Esophagus muscularis mucosa (tissue), 4 donors: ENCODE data around the gene BTRC. TPM values are rescaled to one million over a fixed set of nuclear protein-coding genes. Genes with fewer than 3 reads are reported as not detected.

Experiments
- DNase-seq: peaks from one replicate; pipeline ENCODE4 v3.0.0-alpha.2; 2017; ENCODE audit errors: extremely low spot score
- H3K27ac ChIP-seq, 4 donors: fragments of 200-600 bp; sonication (generic); replicated peaks in 1 of 4; 1 replicate in 3 of 4; 2 replicates in 1 of 4; pipeline ENCODE4 v1.5.1; 2016 to 2019; ENCODE audit warnings: mild to moderate bottlenecking in 1 of 4
- H3K27me3 ChIP-seq, 4 donors: fragments of 200-600 bp; sonication (generic); one replicate each; pipeline versions ENCODE4 v1.5.1 to v1.6.0; 2016 to 2019
- H3K36me3 ChIP-seq, 4 donors: fragments of 200-600 bp; sonication (generic); one replicate each; pipeline ENCODE4 v1.5.1; 2016 to 2019
- H3K4me1 ChIP-seq, 4 donors: fragments of 200-600 bp; sonication (generic); one replicate each; pipeline ENCODE4 v1.5.1; 2016 to 2019
- H3K4me3 ChIP-seq, 4 donors: fragments of 200-600 bp; sonication (generic); 1 replicate in 2 of 4; 2 replicates in 2 of 4; pipeline ENCODE4 v1.5.1; 2016 to 2019; ENCODE audit warnings: mild to moderate bottlenecking in 4 of 4, moderate library complexity in 1 of 4
- H3K9me3 ChIP-seq, 4 donors: fragments of 200-600 bp; sonication (generic); 1 replicate in 3 of 4; 2 replicates in 1 of 4; pipeline ENCODE4 v1.5.1; 2016 to 2019
- CTCF ChIP-seq, 3 experiments: fragments of 200-600 bp in 2 of 3; fragments of 450-650 bp in 1 of 3; sonication (generic) in 2 of 3; IDR thresholded peaks; one replicate each; pipeline ENCODE4 v1.5.1; 2017 to 2019; ENCODE audit warnings: antibody characterized with exemption in 3 of 3, mild to moderate bottlenecking in 2 of 3, moderate library complexity in 1 of 3
- EP300 ChIP-seq: sonication (generic); formaldehyde crosslinking; IDR thresholded peaks from one replicate; pipeline ENCODE4 v1.6.1; 2017; ENCODE audit warnings: antibody characterized with exemption
- POLR2A ChIP-seq: fragments of 450-650 bp; IDR thresholded peaks from one replicate; pipeline ENCODE4 v1.6.1; 2017; ENCODE audit warnings: antibody characterized with exemption, moderate library complexity, mild to moderate bottlenecking, low read depth
- POLR2AphosphoS5 ChIP-seq, 2 donors: sonication (generic); formaldehyde crosslinking; IDR thresholded peaks; one replicate each; pipeline ENCODE4 v1.6.1; 2017; ENCODE audit warnings: antibody characterized with exemption in 2 of 2
- WGBS: methylation state at CpG from one replicate; pipeline ENCODE4 v1.1.5; 2018; 5-methylcytosine and 5-hydroxymethylcytosine counted together
- intact Hi-C: fragments of 100-400 bp; cut with DNase I; formaldehyde crosslinking; loops from one replicate; pipeline ENCODE4 v1.15.1; 2023
- total RNA-seq, 4 donors: library from RNA; depleted of rRNA; stranded (reverse); fragments of >200 nt; gene quantifications; one replicate each; pipeline versions ENCODE4 v1.1.0 to v1.2.1, GENCODE V29; 2016

The BTRC gene
- total RNA-seq, 4 donors from 2014 or later: 10.1 to 20.0 (median 10.4) TPM

GRCh38 chr10:101506829-101507661, 153.1 kb downstream of the BTRC start:
- Histone ChIP-seq H3K27me3 (no peaks in the 10 kb centered on the region), H3K27ac (no peak overlapping the region), H3K9me3 (no peaks in the 10 kb centered on the region), H3K36me3 (no peaks in the 10 kb centered on the region), H3K4me1 (peaks cover 0 to 16% (median 14%) of the 10 kb centered on the region in 4 donors), H3K4me3 (peak overlapping the region in 1 of 4 donors; percentile 0)
- 51% methylated on average over 11 of the region's 11 CpGs for WGBS
- TF ChIP-seq POLR2AphosphoS5 (IDR thresholded peaks at IDR 0.05) (no peak), CTCF (IDR thresholded peaks at IDR 0.05) (no peak), POLR2A (no peak), EP300 (no peak)
- no peak for DNase-seq
- intact Hi-C loops: no loop called here

GRCh38 chr10:101507828-101508227, 153.9 kb downstream of the BTRC start:
- intact Hi-C loops: no loop called here
- Histone ChIP-seq H3K27ac (no peak overlapping the region), H3K36me3 (no peaks in the 10 kb centered on the region), H3K4me3 (no peak overlapping the region), H3K9me3 (no peaks in the 10 kb centered on the region), H3K27me3 (no peaks in the 10 kb centered on the region), H3K4me1 (peaks cover 0 to 22% (median 17%) of the 10 kb centered on the region in 4 donors)
- no peak for DNase-seq
- TF ChIP-seq EP300 (no peak), POLR2A (no peak), POLR2AphosphoS5 (IDR thresholded peaks at IDR 0.05) (no peak), CTCF (IDR thresholded peaks at IDR 0.05) (no peak)

- no peaks in the 10 kb centered on the region for H3K36me3 ChIP-seq
- DNase-seq: no peak
- intact Hi-C loops: no loop called here
- no peaks in the 10 kb centered on the region for H3K27me3 ChIP-seq
- TF ChIP-seq EP300: no peak
- no peak for TF ChIP-seq CTCF (IDR thresholded peaks at IDR 0.05)
- no peak for TF ChIP-seq POLR2AphosphoS5 (IDR thresholded peaks at IDR 0.05)
- no peak for TF ChIP-seq POLR2A
- H3K27ac ChIP-seq: no peak overlapping the region
- H3K4me3 ChIP-seq: no peak overlapping the region
- no peaks in the 10 kb centered on the region for H3K9me3 ChIP-seq
- peaks cover 0 to 15% (median 11%) of the 10 kb centered on the region in 4 donors for H3K4me1 ChIP-seq
Observed at GRCh38 chr10:101511938-101512337, 158.0 kb downstream of the BTRC start.

GRCh38 chr10:101512738-101513137, 158.8 kb downstream of the BTRC start:
- no peaks in the 10 kb centered on the region for H3K9me3 ChIP-seq
- H3K4me1 ChIP-seq: peaks cover 0 to 7% (median 3%) of the 10 kb centered on the region in 4 donors
- no peaks in the 10 kb centered on the region for H3K27me3 ChIP-seq
- no peak for TF ChIP-seq POLR2AphosphoS5 (IDR thresholded peaks at IDR 0.05)
- H3K36me3 ChIP-seq: no peaks in the 10 kb centered on the region
- H3K4me3 ChIP-seq: no peak overlapping the region
- DNase-seq: no peak
- intact Hi-C loops: no loop called here
- H3K27ac ChIP-seq: no peak overlapping the region

GRCh38 chr10:101513733-101514132, 159.8 kb downstream of the BTRC start:
- no peaks in the 10 kb centered on the region for H3K27me3 ChIP-seq
- no peak for TF ChIP-seq EP300
- TF ChIP-seq POLR2A: no peak
- no peak for TF ChIP-seq POLR2AphosphoS5 (IDR thresholded peaks at IDR 0.05)
- no peak for TF ChIP-seq CTCF (IDR thresholded peaks at IDR 0.05)
- no peak for DNase-seq
- H3K9me3 ChIP-seq: no peaks in the 10 kb centered on the region
- intact Hi-C loops: no loop called here
- no peak overlapping the region for H3K4me3 ChIP-seq
- H3K4me1 ChIP-seq: peaks cover 0 to 7% (median 3%) of the 10 kb centered on the region in 4 donors
- H3K27ac ChIP-seq: no peak overlapping the region
- WGBS: 95% methylated on average over 2 of the region's 2 CpGs
- H3K36me3 ChIP-seq: no peaks in the 10 kb centered on the region
